ENCODE data around the gene ERO1B.
A peak's percentile ranks its signal among the peaks of the same experiment; 100 is the strongest.

ERO1B gene

DNA sequence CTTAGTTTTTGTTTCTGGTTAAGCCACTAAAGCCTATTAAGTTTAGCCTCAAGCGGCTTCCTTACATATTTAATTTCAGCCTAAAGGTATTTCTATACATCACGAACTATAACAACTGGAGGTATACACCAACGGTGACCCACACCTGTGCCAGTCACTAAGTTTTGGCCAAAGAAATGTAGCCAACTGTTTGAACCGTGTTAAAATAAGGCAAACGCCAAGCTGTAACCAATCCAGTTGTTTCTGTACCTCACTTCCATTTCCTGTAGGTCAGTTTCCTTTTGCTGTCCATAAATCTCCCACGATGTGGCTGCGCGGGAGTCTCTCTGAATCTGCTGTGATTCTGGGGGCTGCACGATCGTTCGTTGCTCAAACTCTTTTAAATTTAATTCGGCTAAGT lies 5.6 kb upstream of the ERO1B start:
- H3K9ac ChIP-seq (ENCODE audit: insufficient read length, low read depth) = no peak overlapping the region
- no peaks in the 10 kb centered on the region for H3K4me1 ChIP-seq (ENCODE audit: insufficient read depth, insufficient read length)
- H3K36me3 ChIP-seq (ENCODE audit: insufficient read depth, insufficient read length, low read length) = no peaks in the 10 kb centered on the region
- no peak for TF ChIP-seq YY1 (IDR thresholded peaks at IDR 0.05; ENCODE audit: insufficient read depth, insufficient read length)
- no peak for TF ChIP-seq ZNF274 (IDR thresholded peaks at IDR 0.05; ENCODE audit: low read depth, low read length)
- TF ChIP-seq SUZ12 (IDR thresholded peaks at IDR 0.05; ENCODE audit: extremely low read depth, insufficient read depth, insufficient read length) = no peak
- H3K9me3 ChIP-seq (ENCODE audit: insufficient read depth, low read length) = no peaks in the 10 kb centered on the region
- no peak overlapping the region for H3K4me3 ChIP-seq (ENCODE audit: insufficient read length, low read depth)
- peaks cover 16% of the 10 kb centered on the region for H3K27me3 ChIP-seq (ENCODE audit: insufficient read depth, insufficient read length)
- no peak for DNase-seq (ENCODE audit: low read depth, low spot score)

DNA sequence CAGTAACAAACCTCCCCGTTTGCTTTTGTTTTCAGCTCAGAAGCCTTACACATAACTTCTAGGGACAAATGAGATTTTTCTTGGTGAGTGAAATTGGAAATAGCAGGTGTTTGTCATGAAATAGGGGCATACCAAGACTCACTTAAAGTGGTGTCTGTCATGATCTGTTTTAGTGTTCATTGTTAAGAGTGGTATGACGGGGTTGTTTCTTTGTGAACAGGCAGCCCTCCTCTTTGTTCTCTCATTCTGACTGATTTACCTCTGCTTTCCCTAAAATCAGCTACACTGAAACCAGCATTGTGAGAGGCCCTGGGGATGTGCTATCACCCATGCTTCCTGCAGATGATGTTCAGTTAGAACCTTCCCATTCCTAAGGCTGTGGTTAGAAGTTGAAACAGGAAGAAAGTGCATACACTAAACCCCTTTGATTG lies 2.5 kb upstream of the ERO1B start:
- Histone ChIP-seq H3K36me3 (ENCODE audit: insufficient read depth, insufficient read length, low read length) (no peaks in the 10 kb centered on the region), H3K4me1 (ENCODE audit: insufficient read depth, insufficient read length) (no peaks in the 10 kb centered on the region), H3K9ac (ENCODE audit: insufficient read length, low read depth) (no peak overlapping the region), H3K4me3 (ENCODE audit: insufficient read length, low read depth) (no peak overlapping the region), H3K27me3 (ENCODE audit: insufficient read depth, insufficient read length) (peaks cover 39% of the 10 kb centered on the region), H3K9me3 (ENCODE audit: insufficient read depth, low read length) (no peaks in the 10 kb centered on the region)
- DNase-seq (ENCODE audit: low read depth, low spot score) = no peak
- TF ChIP-seq ZNF274 (IDR thresholded peaks at IDR 0.05; ENCODE audit: low read depth, low read length) = no peak

DNA sequence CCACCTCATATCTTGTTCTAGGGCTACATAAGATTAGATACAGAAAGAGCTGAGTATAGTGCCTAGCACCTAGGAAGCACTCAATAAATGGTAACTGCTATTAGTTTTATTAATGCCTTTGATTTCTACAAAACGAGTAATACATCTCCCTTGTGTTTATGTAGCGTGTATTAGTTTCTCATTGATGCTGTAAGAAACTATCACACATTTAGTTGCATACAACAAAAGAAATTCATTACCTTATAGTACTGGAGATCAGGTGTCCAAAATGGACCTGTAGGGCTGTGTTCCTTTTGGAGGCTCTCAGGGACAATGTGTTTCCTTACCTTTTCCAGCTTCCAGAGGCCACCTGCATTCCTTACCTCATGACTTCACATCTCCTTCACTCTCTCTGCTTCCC lies 961 bp upstream of the ERO1B start:
- TF ChIP-seq ZNF274 (IDR thresholded peaks at IDR 0.05; ENCODE audit: low read depth, low read length) (no peak), SUZ12 (IDR thresholded peaks at IDR 0.05; ENCODE audit: extremely low read depth, insufficient read depth, insufficient read length) (no peak), YY1 (IDR thresholded peaks at IDR 0.05; ENCODE audit: insufficient read depth, insufficient read length) (no peak)
- no peak for DNase-seq (ENCODE audit: low read depth, low spot score)

GRCh38 chr1:236282425-236282716 lies 613 bp upstream of the ERO1B start:
- no peak for TF ChIP-seq ZNF274 (IDR thresholded peaks at IDR 0.05; ENCODE audit: low read depth, low read length)
- no peak for TF ChIP-seq SUZ12 (IDR thresholded peaks at IDR 0.05; ENCODE audit: extremely low read depth, insufficient read depth, insufficient read length)
- TF ChIP-seq YY1 (IDR thresholded peaks at IDR 0.05; ENCODE audit: insufficient read depth, insufficient read length) = no peak
- DNase-seq (ENCODE audit: low read depth, low spot score) = no peak

More for the DNA sequence above, 961 bp upstream of the ERO1B start:
- Histone ChIP-seq H3K4me1 (ENCODE audit: insufficient read depth, insufficient read length) (no peaks in the 10 kb centered on the region), H3K4me3 (ENCODE audit: insufficient read length, low read depth) (peak overlapping the region; percentile 66), H3K27me3 (ENCODE audit: insufficient read depth, insufficient read length) (peaks cover 39% of the 10 kb centered on the region), H3K9ac (ENCODE audit: insufficient read length, low read depth) (no peak overlapping the region), H3K36me3 (ENCODE audit: insufficient read depth, insufficient read length, low read length) (no peaks in the 10 kb centered on the region), H3K9me3 (ENCODE audit: insufficient read depth, low read length) (no peaks in the 10 kb centered on the region)

DNA sequence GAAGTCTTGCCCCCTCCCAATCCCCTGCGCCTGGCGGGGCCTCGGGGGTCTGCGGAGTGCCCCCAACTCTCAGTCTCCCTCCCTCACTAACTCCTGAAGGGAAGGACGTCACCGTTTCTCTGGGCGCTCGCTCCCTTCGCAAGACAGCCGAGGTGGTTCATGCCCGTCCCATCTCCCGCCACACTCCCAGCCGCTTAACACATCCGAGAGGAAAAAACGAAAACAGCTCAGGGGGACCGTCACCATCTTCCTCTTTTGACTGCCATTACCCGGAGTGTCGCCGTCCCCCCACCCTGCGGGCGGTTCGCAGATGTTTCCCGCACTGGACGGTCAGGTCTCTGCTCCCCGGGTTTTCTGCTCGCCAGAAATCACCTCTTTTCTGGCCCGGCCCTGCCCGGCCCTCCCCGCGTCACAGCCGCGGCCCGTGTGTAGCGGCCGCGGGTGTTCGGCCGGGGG lies 532 bp downstream of the ERO1B start:
- DNase-seq (ENCODE audit: low read depth, low spot score) = peak; percentile 36
- TF ChIP-seq ZNF274 (IDR thresholded peaks at IDR 0.05; ENCODE audit: low read depth, low read length) = no peak
- TF ChIP-seq YY1 (IDR thresholded peaks at IDR 0.05; ENCODE audit: insufficient read depth, insufficient read length) = no peak
- no peak for TF ChIP-seq SUZ12 (IDR thresholded peaks at IDR 0.05; ENCODE audit: extremely low read depth, insufficient read depth, insufficient read length)
- Histone ChIP-seq H3K27me3 (ENCODE audit: insufficient read depth, insufficient read length) (peaks cover 39% of the 10 kb centered on the region), H3K4me1 (ENCODE audit: insufficient read depth, insufficient read length) (no peaks in the 10 kb centered on the region), H3K9me3 (ENCODE audit: insufficient read depth, low read length) (no peaks in the 10 kb centered on the region), H3K36me3 (ENCODE audit: insufficient read depth, insufficient read length, low read length) (no peaks in the 10 kb centered on the region), H3K9ac (ENCODE audit: insufficient read length, low read depth) (peak overlapping the region; percentile 77), H3K4me3 (ENCODE audit: insufficient read length, low read depth) (peak overlapping the region; percentile 71)

More at GRCh38 chr1:236282425-236282716, 613 bp upstream of the ERO1B start:
- Histone ChIP-seq H3K9me3 (ENCODE audit: insufficient read depth, low read length) (no peaks in the 10 kb centered on the region), H3K4me1 (ENCODE audit: insufficient read depth, insufficient read length) (no peaks in the 10 kb centered on the region), H3K36me3 (ENCODE audit: insufficient read depth, insufficient read length, low read length) (no peaks in the 10 kb centered on the region), H3K27me3 (ENCODE audit: insufficient read depth, insufficient read length) (peaks cover 39% of the 10 kb centered on the region), H3K9ac (ENCODE audit: insufficient read length, low read depth) (peak overlapping the region; percentile 76), H3K4me3 (ENCODE audit: insufficient read length, low read depth) (peak overlapping the region; percentile 66)

DNA sequence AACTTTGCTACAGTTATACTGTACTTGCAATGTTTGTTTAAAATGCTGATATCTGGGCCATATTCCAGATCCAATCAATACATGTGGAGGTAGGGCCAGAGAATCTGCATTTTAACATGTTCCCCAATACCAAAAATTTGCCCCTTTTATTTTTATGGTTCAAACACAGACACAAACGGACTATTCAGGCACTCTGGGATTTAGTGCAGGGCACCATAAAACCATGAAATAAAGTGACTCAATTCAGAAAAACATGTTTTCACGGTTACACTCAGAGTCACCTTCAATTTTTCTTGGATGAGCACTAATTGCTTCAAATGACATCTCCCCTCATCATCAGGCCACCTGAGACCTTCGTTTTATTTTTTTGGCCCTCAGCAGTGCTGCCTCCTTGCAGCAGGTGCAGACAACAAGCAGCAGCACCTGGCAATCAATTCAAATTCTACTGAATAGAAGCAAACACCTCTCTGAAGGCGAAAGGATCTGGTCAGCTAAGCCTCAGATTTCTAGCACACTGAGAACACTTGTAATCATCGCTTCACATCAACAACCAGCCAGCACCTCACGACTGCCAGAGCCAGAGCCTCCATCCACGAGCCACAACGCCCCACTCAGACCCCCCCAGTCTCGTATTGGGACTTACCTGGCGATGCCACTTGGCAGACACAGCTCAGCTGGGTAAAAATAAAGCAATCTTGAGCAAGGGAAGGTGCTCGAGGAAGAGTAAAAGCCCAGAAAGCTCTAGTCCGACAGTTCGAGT lies 1.1 kb downstream of the ERO1B start:
- Histone ChIP-seq H3K36me3 (ENCODE audit: insufficient read depth, insufficient read length, low read length) (no peaks in the 10 kb centered on the region), H3K27me3 (ENCODE audit: insufficient read depth, insufficient read length) (peaks cover 39% of the 10 kb centered on the region), H3K4me3 (ENCODE audit: insufficient read length, low read depth) (peak overlapping the region; percentile 71), H3K4me1 (ENCODE audit: insufficient read depth, insufficient read length) (no peaks in the 10 kb centered on the region), H3K9ac (ENCODE audit: insufficient read length, low read depth) (peak overlapping the region; percentile 77), H3K9me3 (ENCODE audit: insufficient read depth, low read length) (no peaks in the 10 kb centered on the region)
- no peak for TF ChIP-seq YY1 (IDR thresholded peaks at IDR 0.05; ENCODE audit: insufficient read depth, insufficient read length)
- no peak for TF ChIP-seq SUZ12 (IDR thresholded peaks at IDR 0.05; ENCODE audit: extremely low read depth, insufficient read depth, insufficient read length)
- no peak for TF ChIP-seq ZNF274 (IDR thresholded peaks at IDR 0.05; ENCODE audit: low read depth, low read length)
- DNase-seq (ENCODE audit: low read depth, low spot score) = no peak

- DNase-seq (ENCODE audit: low read depth, low spot score) = no peak
- no peak for TF ChIP-seq YY1 (IDR thresholded peaks at IDR 0.05; ENCODE audit: insufficient read depth, insufficient read length)
- TF ChIP-seq SUZ12 (IDR thresholded peaks at IDR 0.05; ENCODE audit: extremely low read depth, insufficient read depth, insufficient read length) = no peak
- TF ChIP-seq ZNF274 (IDR thresholded peaks at IDR 0.05; ENCODE audit: low read depth, low read length) = no peak
- H3K36me3 ChIP-seq (ENCODE audit: insufficient read depth, insufficient read length, low read length) = no peaks in the 10 kb centered on the region
Observed at GRCh38 chr1:236275586-236275985, 6.2 kb downstream of the ERO1B start.

More at GRCh38 chr1:236275586-236275985, 6.2 kb downstream of the ERO1B start:
- Histone ChIP-seq H3K9ac (ENCODE audit: insufficient read length, low read depth) (no peak overlapping the region), H3K4me1 (ENCODE audit: insufficient read depth, insufficient read length) (no peaks in the 10 kb centered on the region), H3K27me3 (ENCODE audit: insufficient read depth, insufficient read length) (peaks cover 10% of the 10 kb centered on the region), H3K9me3 (ENCODE audit: insufficient read depth, low read length) (no peaks in the 10 kb centered on the region), H3K4me3 (ENCODE audit: insufficient read length, low read depth) (no peak overlapping the region)

Measured in NT2/D1 (cell line).